HL-60 (cell line): ENCODE data around the gene COMMD1.

ENCODE experiments used
- CTCF ChIP-seq: IDR thresholded peaks from one replicate; pipeline ENCODE4 v1.5.1; 2011; ENCODE audit warnings: low read length, control low read depth, inconsistent platforms; ENCODE audit not compliant: insufficient read depth
- POLR2AphosphoS5 ChIP-seq: IDR thresholded peaks from 2 replicates; pipeline ENCODE4 v1.6.1; 2012; ENCODE audit warnings: low read depth
- REST ChIP-seq: IDR thresholded peaks from 2 replicates; pipeline ENCODE4 v1.6.1; 2012; ENCODE audit warnings: low read depth; ENCODE audit not compliant: insufficient replicate concordance

- TF ChIP-seq CTCF = no peak
- no peak for TF ChIP-seq REST
- TF ChIP-seq POLR2AphosphoS5 = no peak
Measured at GRCh38 chr2:62036761-62037250, 131.3 kb downstream of the COMMD1 start.
